Vagina (tissue), 2 donors: ENCODE results near the gene MYL3.

Source experiments
- POLR2AphosphoS5 ChIP-seq, 2 donors: sonication (generic); formaldehyde crosslinking; IDR thresholded peaks; one replicate each; pipeline ENCODE4 v1.9.0; 2017; ENCODE audit warnings: antibody characterized with exemption in 2 of 2, mild to moderate bottlenecking in 2 of 2, low read depth in 1 of 2; ENCODE audit not compliant: insufficient read depth in 1 of 2
- TF ChIP-seq, protein P1 (sequence below), 3 experiments: fragments of 450-650 bp in 2 of 3; fragments of 200-600 bp in 1 of 3; sonication (generic) in 1 of 3; IDR thresholded peaks; one replicate each; pipeline ENCODE4 v1.5.1; 2017 to 2019; ENCODE audit warnings: antibody characterized with exemption in 3 of 3, mild to moderate bottlenecking in 2 of 3, moderate library complexity in 2 of 3

DNA sequence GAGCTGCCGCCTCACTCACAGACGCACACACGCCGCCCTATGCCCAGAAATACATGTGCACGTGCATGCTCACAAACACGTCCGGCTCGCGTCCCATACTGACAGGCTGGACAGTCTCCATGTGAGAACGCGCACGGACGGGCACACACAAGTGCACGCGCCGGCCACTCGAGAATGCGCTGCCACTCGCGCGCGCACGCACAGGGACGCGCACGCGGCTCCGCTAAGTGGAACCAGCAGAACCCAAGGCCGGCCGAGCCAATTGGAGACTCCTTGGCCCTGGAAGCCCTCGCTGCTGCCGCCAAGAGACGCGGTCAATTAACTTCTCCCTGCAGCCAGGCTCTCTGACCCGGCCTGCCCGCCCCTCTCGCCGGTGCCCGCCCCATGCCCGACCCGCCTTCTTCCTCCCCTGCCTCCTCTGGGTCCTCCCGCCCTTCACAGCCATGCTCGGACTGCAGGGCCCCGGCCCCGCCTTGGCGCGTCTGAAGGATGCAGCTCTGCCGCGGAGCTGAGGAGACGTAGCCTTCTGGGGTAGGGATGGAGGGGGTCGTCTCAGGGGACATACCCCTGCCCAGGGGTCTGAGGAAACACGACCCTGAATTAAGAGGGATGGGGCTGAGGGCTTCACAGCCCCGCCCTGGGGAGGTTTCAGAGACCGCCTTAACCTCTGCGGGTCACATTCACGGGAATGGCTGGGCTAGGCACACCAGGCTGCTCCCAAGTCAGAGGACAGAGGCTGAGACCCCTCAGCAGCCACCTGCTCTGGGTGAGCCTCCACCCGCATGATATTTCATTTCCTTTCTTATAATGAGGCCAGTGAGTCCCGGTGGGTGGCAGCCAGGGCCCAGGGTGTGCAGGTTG lies 29.3 kb upstream of the MYL3 start:
- TF ChIP-seq POLR2AphosphoS5 (IDR thresholded peaks at IDR 0.05; ENCODE audit: insufficient read depth in 1 of 2, low read depth in 1 of 2), result peak in 1 of 2 donors; percentile 38
- TF ChIP-seq, protein P1, sequence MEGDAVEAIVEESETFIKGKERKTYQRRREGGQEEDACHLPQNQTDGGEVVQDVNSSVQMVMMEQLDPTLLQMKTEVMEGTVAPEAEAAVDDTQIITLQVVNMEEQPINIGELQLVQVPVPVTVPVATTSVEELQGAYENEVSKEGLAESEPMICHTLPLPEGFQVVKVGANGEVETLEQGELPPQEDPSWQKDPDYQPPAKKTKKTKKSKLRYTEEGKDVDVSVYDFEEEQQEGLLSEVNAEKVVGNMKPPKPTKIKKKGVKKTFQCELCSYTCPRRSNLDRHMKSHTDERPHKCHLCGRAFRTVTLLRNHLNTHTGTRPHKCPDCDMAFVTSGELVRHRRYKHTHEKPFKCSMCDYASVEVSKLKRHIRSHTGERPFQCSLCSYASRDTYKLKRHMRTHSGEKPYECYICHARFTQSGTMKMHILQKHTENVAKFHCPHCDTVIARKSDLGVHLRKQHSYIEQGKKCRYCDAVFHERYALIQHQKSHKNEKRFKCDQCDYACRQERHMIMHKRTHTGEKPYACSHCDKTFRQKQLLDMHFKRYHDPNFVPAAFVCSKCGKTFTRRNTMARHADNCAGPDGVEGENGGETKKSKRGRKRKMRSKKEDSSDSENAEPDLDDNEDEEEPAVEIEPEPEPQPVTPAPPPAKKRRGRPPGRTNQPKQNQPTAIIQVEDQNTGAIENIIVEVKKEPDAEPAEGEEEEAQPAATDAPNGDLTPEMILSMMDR (IDR thresholded peaks at IDR 0.05), result no peak
